HepG2 (cell line): ENCODE measurements around the gene LCLAT1. TPM values are rescaled to one million over a fixed set of nuclear protein-coding genes. Genes with fewer than 3 reads are reported as not detected.

ENCODE experiments used
- ATAC-seq: fragments of 200-7000 bp; cut with Tn5 transposase; 3 replicates; pipeline ENCODE4 v1.9.1; 2020; ENCODE audit warnings: mild to moderate bottlenecking, moderate library complexity
- BruUV-seq: library from RNA; stranded (reverse); fragments of 400-500 nt; replicated peaks from 2 replicates; lab custom pipeline; 2021; lab: Mats Ljungman, UMichigan
- CTCF ChIA-PET: fragments of 300-600 bp; formaldehyde crosslinking; extraction: SDS; loops from one replicate; lab custom pipeline; 2021; ENCODE audit warnings: low total read pairs, inconsistent platforms, low intra/inter-chr PET ratio; lab: Yijun Ruan, JAX
- POLR2A ChIA-PET: fragments of 350-600 bp; sonication (Branson Sonifier 250); formaldehyde crosslinking; loops from one replicate; lab custom pipeline; 2020; ENCODE audit warnings: antibody characterized with exemption, inconsistent platforms; lab: Yijun Ruan, JAX
- DNase-seq: peaks from one replicate; pipeline ENCODE4 v3.0.0-alpha.2; 2015; ENCODE audit warnings: low spot score
- FAIRE-seq: peaks from 3 replicates; lab custom pipeline; 2011; peaks lifted over from hg19 to GRCh38; lab: Jason Lieb, UNC
- H2AFZ ChIP-seq: one replicate; pipeline ENCODE4 v1.6.1; 2011; ENCODE audit warnings: low read length, inconsistent platforms
- H3K27ac ChIP-seq: fragments of 300-600 bp; 3 replicates; pipeline ENCODE4 v1.8.0; 2011; ENCODE audit warnings: mixed run types, mild to moderate bottlenecking, mixed read lengths, low read length, inconsistent platforms; ENCODE audit not compliant: insufficient read depth; ENCODE audit errors: extremely low read length
- H3K27me3 ChIP-seq, 2 experiments: fragments of 200-600 bp in 1 of 2; 2 replicates in 1 of 2; 3 replicates in 1 of 2; pipeline versions ENCODE4 v1.6.0 to v1.8.0; 2011; ENCODE audit warnings: low read length in 2 of 2, mild to moderate bottlenecking in 2 of 2, moderate library complexity in 2 of 2, inconsistent platforms in 1 of 2; ENCODE audit not compliant: insufficient read depth in 2 of 2, control insufficient read depth in 1 of 2
- H3K36me3 ChIP-seq, 2 experiments: fragments of 200-600 bp in 1 of 2; replicated peaks in 1 of 2; 2 replicates in 1 of 2; 3 replicates in 1 of 2; pipeline versions ENCODE4 v1.5.1 to v1.8.0; 2011; ENCODE audit warnings: low read length in 2 of 2, inconsistent platforms in 1 of 2; ENCODE audit not compliant: insufficient read depth in 2 of 2, control insufficient read depth in 1 of 2
- H3K4me1 ChIP-seq: 2 replicates; pipeline ENCODE4 v1.5.1; 2012; ENCODE audit warnings: low read length, inconsistent platforms; ENCODE audit not compliant: insufficient read depth
- H3K4me2 ChIP-seq: 2 replicates; pipeline ENCODE4 v1.6.0; 2011; ENCODE audit warnings: low read depth, low read length, inconsistent platforms
- H3K4me3 ChIP-seq, 3 experiments: fragments of 200-600 bp in 1 of 3; sonication (generic), shearing (Covaris generic) in 1 of 3; replicated peaks in 1 of 3; 2 replicates each; pipeline ENCODE4 v1.5.1; 2011 to 2016; ENCODE audit warnings: low read length in 3 of 3, inconsistent platforms in 2 of 3, low read depth in 2 of 3, mild to moderate bottlenecking in 2 of 3, control low read depth in 1 of 3, mixed read lengths in 1 of 3; ENCODE audit not compliant: insufficient read depth in 1 of 3
- H3K79me2 ChIP-seq: one replicate; pipeline ENCODE4 v1.6.1; 2011; ENCODE audit warnings: low read length, inconsistent platforms; ENCODE audit not compliant: insufficient read depth
- H3K9ac ChIP-seq: 2 replicates; pipeline ENCODE4 v1.6.0; 2011; ENCODE audit warnings: mild to moderate bottlenecking, low read depth, low read length, inconsistent platforms; ENCODE audit not compliant: insufficient read depth
- H3K9me3 ChIP-seq: 2 replicates; pipeline ENCODE4 v1.5.1; 2012; ENCODE audit warnings: mild to moderate bottlenecking, low read length
- H4K20me1 ChIP-seq: 2 replicates; pipeline ENCODE4 v1.6.0; 2011; ENCODE audit warnings: inconsistent platforms, mild to moderate bottlenecking, low read length, moderate library complexity; ENCODE audit not compliant: insufficient read depth
- CHD2 ChIP-seq: IDR thresholded peaks from 2 replicates; pipeline ENCODE4 v1.6.1; 2011; ENCODE audit warnings: low read depth, low read length, improper control_type of control experiment
- PPARG ChIP-seq: conservative IDR thresholded peaks from 2 replicates; pipeline ENCODE4 v1.6.1; 2016; ENCODE audit warnings: missing biosample characterization, missing genetic modification reagents
- ZNF329 ChIP-seq: sonication (generic); formaldehyde crosslinking; IDR thresholded peaks from 2 replicates; pipeline ENCODE4 v1.9.0; 2021; ENCODE audit warnings: low read depth, mild to moderate bottlenecking, missing genetic modification reagents
- ZNF550 ChIP-seq: sonication (generic); formaldehyde crosslinking; IDR thresholded peaks from 2 replicates; pipeline ENCODE4 v1.4.0; 2020; ENCODE audit warnings: mild to moderate bottlenecking, missing genetic modification reagents, borderline replicate concordance
- ZNF749 ChIP-seq: sonication (generic); formaldehyde crosslinking; IDR thresholded peaks from 2 replicates; pipeline ENCODE4 v1.8.0; 2022; ENCODE audit warnings: mild to moderate bottlenecking, missing genetic modification reagents, moderate library complexity, borderline replicate concordance
- ZSCAN20 ChIP-seq: sonication (generic); formaldehyde crosslinking; IDR thresholded peaks from 2 replicates; pipeline ENCODE4 v1.4.0; 2020; ENCODE audit warnings: missing genetic modification reagents, mild to moderate bottlenecking, borderline replicate concordance
- WGBS: methylation state at CpG from one replicate; pipeline ENCODE4 v1.1.6; 2017; ENCODE audit warnings: low lambda C conversion rate; 5-methylcytosine and 5-hydroxymethylcytosine counted together
- in situ Hi-C: cut with HindIII; loops from 2 replicates; pipeline ENCODE4 v1.10.0; 2017; ENCODE audit warnings: low pct_unique_long_range_greater_than_20kb; ENCODE audit not compliant: extremely low pct_ligation_motif_present
- intact Hi-C: fragments of 100-400 bp; cut with micrococcal nuclease; formaldehyde crosslinking; loops from one replicate; pipeline ENCODE4 v1.10.0; 2022; ENCODE audit not compliant: unreplicated experiment
- polyA plus RNA-seq, 8 experiments: library from polyadenylated mRNA; depleted of rRNA in 3 of 8; stranded (reverse) in 7 of 8; unstranded in 1 of 8; fragments of >200 nt; fragmentation: Illumina TruSeq in 4 of 8; extraction: Trizol in 4 of 8; gene quantifications; 2 replicates each; pipeline versions ENCODE4 v1.2.1 to v1.2.3, GENCODE V29; 2011 to 2016; ENCODE audit warnings: low read depth in 4 of 8, missing spikeins in 1 of 8, mixed read lengths in 1 of 8; ENCODE audit not compliant: insufficient read depth in 1 of 8
- total RNA-seq, 5 experiments: library from RNA; depleted of rRNA; stranded (reverse); fragments of >200 nt; fragmentation: Illumina TruSeq; extraction: Trizol; gene quantifications; 2 replicates each; pipeline ENCODE4 v1.2.3, GENCODE V29; 2016; ENCODE audit warnings: low read depth in 1 of 5
- TF ChIP-seq, protein P1 (sequence below): sonication (generic); formaldehyde crosslinking; IDR thresholded peaks from 2 replicates; pipeline ENCODE4 v1.5.1; 2020; ENCODE audit warnings: mild to moderate bottlenecking, missing genetic modification reagents, borderline replicate concordance
- TF ChIP-seq, protein P2 (sequence below): sonication (generic); formaldehyde crosslinking; IDR thresholded peaks from 2 replicates; pipeline ENCODE4 v1.8.0; 2022; ENCODE audit warnings: mild to moderate bottlenecking, missing genetic modification reagents; ENCODE audit not compliant: insufficient replicate concordance
- TF ChIP-seq, protein P3 (sequence below): IDR thresholded peaks from 2 replicates; pipeline ENCODE4 v1.6.1; 2016; ENCODE audit warnings: mild to moderate bottlenecking, missing biosample characterization, missing genetic modification reagents
- TF ChIP-seq, protein P4 (sequence below): sonication (generic); formaldehyde crosslinking; IDR thresholded peaks from 2 replicates; pipeline ENCODE4 v1.4.0; 2020; ENCODE audit warnings: mild to moderate bottlenecking, low read depth, missing genetic modification reagents
- TF ChIP-seq, protein P5 (sequence below): sonication (generic); formaldehyde crosslinking; IDR thresholded peaks from 2 replicates; pipeline ENCODE4 v1.4.0; 2020; ENCODE audit warnings: missing genetic modification reagents

The LCLAT1 gene
- total and polyA plus RNA-seq, 2 of the 13 experiments (the other 11 are each of a cell fraction or from before 2014, with no cell fraction given): 18.0 to 28.0 TPM

DNA sequence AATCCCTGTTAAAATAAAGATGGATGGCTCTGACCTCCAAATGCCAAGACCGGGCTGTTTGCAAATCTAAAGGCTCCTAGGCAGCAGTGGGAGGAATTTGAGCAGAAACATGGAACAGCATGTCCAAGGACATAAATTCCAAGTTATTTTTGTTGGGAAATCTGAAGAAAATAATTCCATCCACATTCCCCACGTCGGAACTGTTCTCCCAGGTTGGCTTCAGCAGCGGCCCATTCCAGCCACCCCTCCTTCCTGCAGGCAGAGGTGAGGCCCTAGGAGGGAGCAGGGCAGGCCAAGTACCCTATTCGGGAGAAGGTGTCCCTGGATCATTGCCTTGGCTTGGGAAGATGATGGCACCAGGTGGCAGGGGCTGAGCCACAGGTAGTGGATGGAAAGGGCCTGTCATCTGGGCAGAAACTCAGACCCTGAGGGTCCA lies 243.1 kb downstream of the LCLAT1 start (continued):
- TF ChIP-seq, protein P1, sequence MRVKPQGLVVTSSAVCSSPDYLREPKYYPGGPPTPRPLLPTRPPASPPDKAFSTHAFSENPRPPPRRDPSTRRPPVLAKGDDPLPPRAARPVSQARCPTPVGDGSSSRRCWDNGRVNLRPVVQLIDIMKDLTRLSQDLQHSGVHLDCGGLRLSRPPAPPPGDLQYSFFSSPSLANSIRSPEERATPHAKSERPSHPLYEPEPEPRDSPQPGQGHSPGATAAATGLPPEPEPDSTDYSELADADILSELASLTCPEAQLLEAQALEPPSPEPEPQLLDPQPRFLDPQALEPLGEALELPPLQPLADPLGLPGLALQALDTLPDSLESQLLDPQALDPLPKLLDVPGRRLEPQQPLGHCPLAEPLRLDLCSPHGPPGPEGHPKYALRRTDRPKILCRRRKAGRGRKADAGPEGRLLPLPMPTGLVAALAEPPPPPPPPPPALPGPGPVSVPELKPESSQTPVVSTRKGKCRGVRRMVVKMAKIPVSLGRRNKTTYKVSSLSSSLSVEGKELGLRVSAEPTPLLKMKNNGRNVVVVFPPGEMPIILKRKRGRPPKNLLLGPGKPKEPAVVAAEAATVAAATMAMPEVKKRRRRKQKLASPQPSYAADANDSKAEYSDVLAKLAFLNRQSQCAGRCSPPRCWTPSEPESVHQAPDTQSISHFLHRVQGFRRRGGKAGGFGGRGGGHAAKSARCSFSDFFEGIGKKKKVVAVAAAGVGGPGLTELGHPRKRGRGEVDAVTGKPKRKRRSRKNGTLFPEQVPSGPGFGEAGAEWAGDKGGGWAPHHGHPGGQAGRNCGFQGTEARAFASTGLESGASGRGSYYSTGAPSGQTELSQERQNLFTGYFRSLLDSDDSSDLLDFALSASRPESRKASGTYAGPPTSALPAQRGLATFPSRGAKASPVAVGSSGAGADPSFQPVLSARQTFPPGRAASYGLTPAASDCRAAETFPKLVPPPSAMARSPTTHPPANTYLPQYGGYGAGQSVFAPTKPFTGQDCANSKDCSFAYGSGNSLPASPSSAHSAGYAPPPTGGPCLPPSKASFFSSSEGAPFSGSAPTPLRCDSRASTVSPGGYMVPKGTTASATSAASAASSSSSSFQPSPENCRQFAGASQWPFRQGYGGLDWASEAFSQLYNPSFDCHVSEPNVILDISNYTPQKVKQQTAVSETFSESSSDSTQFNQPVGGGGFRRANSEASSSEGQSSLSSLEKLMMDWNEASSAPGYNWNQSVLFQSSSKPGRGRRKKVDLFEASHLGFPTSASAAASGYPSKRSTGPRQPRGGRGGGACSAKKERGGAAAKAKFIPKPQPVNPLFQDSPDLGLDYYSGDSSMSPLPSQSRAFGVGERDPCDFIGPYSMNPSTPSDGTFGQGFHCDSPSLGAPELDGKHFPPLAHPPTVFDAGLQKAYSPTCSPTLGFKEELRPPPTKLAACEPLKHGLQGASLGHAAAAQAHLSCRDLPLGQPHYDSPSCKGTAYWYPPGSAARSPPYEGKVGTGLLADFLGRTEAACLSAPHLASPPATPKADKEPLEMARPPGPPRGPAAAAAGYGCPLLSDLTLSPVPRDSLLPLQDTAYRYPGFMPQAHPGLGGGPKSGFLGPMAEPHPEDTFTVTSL (CRISPR knock-in tag): no peak
- TF ChIP-seq ZNF749: no peak
- TF ChIP-seq, all 625 proteins: peak for 0

DNA sequence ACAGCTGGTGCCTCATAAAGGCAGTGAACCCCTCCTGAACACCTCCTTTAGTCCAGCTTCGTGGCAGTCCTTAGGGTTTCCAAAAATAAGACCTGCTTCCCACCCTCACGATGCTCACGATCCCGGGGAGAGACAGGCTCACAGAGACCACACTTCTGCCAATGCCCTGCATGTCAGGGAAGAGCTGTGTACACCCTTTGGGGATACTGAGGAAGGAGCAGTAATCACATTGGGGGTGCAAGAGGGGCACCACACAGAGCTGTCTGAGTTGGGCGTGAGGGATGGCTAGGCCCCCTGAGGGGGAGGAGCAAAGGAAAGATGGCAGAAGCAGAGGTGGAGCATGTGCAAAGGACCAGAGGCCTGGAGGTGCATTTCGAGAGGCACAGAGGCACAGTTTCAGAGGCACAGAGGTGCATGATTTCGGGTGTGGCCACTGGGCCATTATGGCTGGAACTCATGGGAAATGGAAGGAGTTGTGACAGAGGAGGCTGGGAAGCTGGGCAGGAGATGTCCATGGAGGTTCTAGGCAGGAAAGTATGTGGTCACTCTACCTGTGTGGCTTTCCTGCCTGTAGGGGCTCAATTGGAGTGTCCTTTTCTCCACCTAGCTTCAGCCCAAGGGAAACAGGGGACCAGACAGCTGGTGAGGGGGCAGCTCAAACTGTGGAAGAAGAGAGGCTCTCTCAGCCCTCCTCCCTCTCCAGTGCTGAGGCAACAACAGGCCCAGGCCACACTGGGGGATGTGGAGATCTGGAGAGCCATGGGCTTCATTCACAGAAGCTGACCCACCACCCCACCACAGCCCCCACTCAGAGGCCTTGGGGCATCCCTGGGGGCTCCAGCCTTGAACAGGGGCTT lies 244.3 kb downstream of the LCLAT1 start:
- intact Hi-C loops: no loop called here
- Histone ChIP-seq H3K9ac (no peak overlapping the region), H2AFZ (no peak overlapping the region), H3K4me3 (no peak overlapping the region), H3K9me3 (no peaks in the 10 kb centered on the region), H3K27ac (no peak overlapping the region), H4K20me1 (no peaks in the 10 kb centered on the region), H3K4me1 (no peaks in the 10 kb centered on the region), H3K27me3 (peaks cover 0 to 14% of the 10 kb centered on the region in 2 experiments; a peak in 1 of 5 replicates), H3K4me2 (no peak overlapping the region), H3K79me2 (no peaks in the 10 kb centered on the region), H3K36me3 (no peaks in the 10 kb centered on the region)
- WGBS: 7% methylated on average over 7 of the region's 7 CpGs
- no peak for FAIRE-seq
- no peak; the same call in 2 of the 3 replicates for ATAC-seq
- DNase-seq: no peak
- ChIA-PET CTCF (no interaction called here), POLR2A (no interaction called here)
- no TSS peak for BruUV-seq
- in situ Hi-C loops: no loop called here
- TF ChIP-seq, protein P2, sequence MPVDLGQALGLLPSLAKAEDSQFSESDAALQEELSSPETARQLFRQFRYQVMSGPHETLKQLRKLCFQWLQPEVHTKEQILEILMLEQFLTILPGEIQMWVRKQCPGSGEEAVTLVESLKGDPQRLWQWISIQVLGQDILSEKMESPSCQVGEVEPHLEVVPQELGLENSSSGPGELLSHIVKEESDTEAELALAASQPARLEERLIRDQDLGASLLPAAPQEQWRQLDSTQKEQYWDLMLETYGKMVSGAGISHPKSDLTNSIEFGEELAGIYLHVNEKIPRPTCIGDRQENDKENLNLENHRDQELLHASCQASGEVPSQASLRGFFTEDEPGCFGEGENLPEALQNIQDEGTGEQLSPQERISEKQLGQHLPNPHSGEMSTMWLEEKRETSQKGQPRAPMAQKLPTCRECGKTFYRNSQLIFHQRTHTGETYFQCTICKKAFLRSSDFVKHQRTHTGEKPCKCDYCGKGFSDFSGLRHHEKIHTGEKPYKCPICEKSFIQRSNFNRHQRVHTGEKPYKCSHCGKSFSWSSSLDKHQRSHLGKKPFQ (CRISPR knock-in tag): no peak
- TF ChIP-seq ZSCAN20 (CRISPR knock-in tag) (no peak), ZNF329 (CRISPR knock-in tag) (no peak), ZNF550 (CRISPR knock-in tag) (no peak), CHD2 (no peak), PPARG (CRISPR knock-in tag) (no peak)
- TF ChIP-seq, protein P3, sequence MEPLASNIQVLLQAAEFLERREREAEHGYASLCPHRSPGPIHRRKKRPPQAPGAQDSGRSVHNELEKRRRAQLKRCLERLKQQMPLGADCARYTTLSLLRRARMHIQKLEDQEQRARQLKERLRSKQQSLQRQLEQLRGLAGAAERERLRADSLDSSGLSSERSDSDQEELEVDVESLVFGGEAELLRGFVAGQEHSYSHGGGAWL (CRISPR knock-in tag): no peak
- TF ChIP-seq, protein P4, sequence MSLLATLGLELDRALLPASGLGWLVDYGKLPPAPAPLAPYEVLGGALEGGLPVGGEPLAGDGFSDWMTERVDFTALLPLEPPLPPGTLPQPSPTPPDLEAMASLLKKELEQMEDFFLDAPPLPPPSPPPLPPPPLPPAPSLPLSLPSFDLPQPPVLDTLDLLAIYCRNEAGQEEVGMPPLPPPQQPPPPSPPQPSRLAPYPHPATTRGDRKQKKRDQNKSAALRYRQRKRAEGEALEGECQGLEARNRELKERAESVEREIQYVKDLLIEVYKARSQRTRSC (CRISPR knock-in tag): no peak
- TF ChIP-seq, protein P5, sequence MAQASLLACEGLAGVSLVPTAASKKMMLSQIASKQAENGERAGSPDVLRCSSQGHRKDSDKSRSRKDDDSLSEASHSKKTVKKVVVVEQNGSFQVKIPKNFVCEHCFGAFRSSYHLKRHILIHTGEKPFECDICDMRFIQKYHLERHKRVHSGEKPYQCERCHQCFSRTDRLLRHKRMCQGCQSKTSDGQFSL (CRISPR knock-in tag): no peak
